A549 (cell line): ENCODE measurements around the gene HCN3. TPM values are rescaled to one million over a fixed set of nuclear protein-coding genes. Genes with fewer than 3 reads are reported as not detected.

Experiments used
- ATAC-seq, 2 experiments: fragments of 200-7000 bp in 1 of 2; fragments of >200 bp in 1 of 2; cut with Nextera tagmentation in 1 of 2; cut with Tn5 transposase in 1 of 2; 3 replicates each; pipeline versions ENCODE4 v1.8.0 to v1.9.1; 2018 to 2020; ENCODE audit warnings: mild to moderate bottlenecking in 1 of 2, moderate library complexity in 1 of 2
- CTCF ChIA-PET: fragments of 300-600 bp; sonication (Branson Sonifier 250); formaldehyde crosslinking; extraction: SDS; loops from one replicate; lab custom pipeline; 2021; ENCODE audit warnings: antibody characterized with exemption, inconsistent platforms; lab: Yijun Ruan, JAX
- POLR2A ChIA-PET: fragments of 350-600 bp; formaldehyde crosslinking; extraction: SDS; loops from one replicate; lab custom pipeline; 2021; ENCODE audit warnings: antibody characterized with exemption, inconsistent platforms; lab: Yijun Ruan, JAX
- DNase-seq, 2 experiments: peaks; one replicate each; pipeline versions ENCODE4 v3.0.0 to v3.0.0-alpha.2; 2011 to 2016; ENCODE audit warnings: low read depth in 1 of 2, low spot score in 1 of 2
- FAIRE-seq: peaks from 2 replicates; lab custom pipeline; 2011; peaks lifted over from hg19 to GRCh38; lab: Jason Lieb, UNC
- H3K27ac ChIP-seq, 2 experiments: fragments of >200 bp; sonication (Bioruptor Twin); formaldehyde crosslinking; 3 replicates each; pipeline ENCODE4 v1.5.1; 2016 to 2017
- H3K4me1 ChIP-seq: fragments of >200 bp; sonication (Bioruptor Twin); formaldehyde crosslinking; 3 replicates; pipeline ENCODE4 v1.6.1; 2016
- H3K4me2 ChIP-seq: fragments of >200 bp; sonication (Bioruptor Twin); formaldehyde crosslinking; 3 replicates; pipeline ENCODE4 v1.6.1; 2016
- H3K4me3 ChIP-seq: fragments of >200 bp; sonication (Bioruptor Twin); formaldehyde crosslinking; 3 replicates; pipeline ENCODE4 v1.5.1; 2016
- H3K9me3 ChIP-seq: fragments of >200 bp; sonication (Bioruptor Twin); formaldehyde crosslinking; 3 replicates; pipeline ENCODE4 v1.6.1; 2016
- ATOH8 ChIP-seq: fragments of 250-450 bp; sonication (Bioruptor Pico); IDR thresholded peaks from 2 replicates; pipeline ENCODE4 v1.5.0; 2020; ENCODE audit warnings: low read depth, mild to moderate bottlenecking, moderate library complexity
- CBX2 ChIP-seq: fragments of 200-600 bp; sonication (generic); IDR thresholded peaks from 2 replicates; pipeline ENCODE4 v1.6.1; 2016; ENCODE audit warnings: low read depth, mild to moderate bottlenecking, borderline replicate concordance
- CEBPB ChIP-seq, 2 experiments: fragments of >200 bp in 1 of 2; sonication (Bioruptor Twin) in 1 of 2; formaldehyde crosslinking in 1 of 2; IDR thresholded peaks; 2 replicates each; pipeline ENCODE4 v1.6.1; 2012 to 2016
- CHD2 ChIP-seq: fragments of 150-350 bp; IDR thresholded peaks from 2 replicates; pipeline ENCODE4 v1.6.1; 2014; ENCODE audit warnings: low read length; ENCODE audit not compliant: partially characterized antibody
- CHD4 ChIP-seq: fragments of 200-600 bp; sonication (generic); IDR thresholded peaks from 2 replicates; pipeline ENCODE4 v1.6.1; 2016; ENCODE audit warnings: antibody characterized with exemption, mild to moderate bottlenecking, borderline replicate concordance
- ESRRA ChIP-seq: fragments of 150-350 bp; IDR thresholded peaks from 2 replicates; pipeline ENCODE4 v1.6.1; 2014; ENCODE audit warnings: mild to moderate bottlenecking, low read length, borderline replicate concordance
- FOSL2 ChIP-seq, 2 experiments: fragments of 450-650 bp in 1 of 2; fragments of >200 bp in 1 of 2; sonication (Bioruptor Twin) in 1 of 2; formaldehyde crosslinking; IDR thresholded peaks; 2 replicates each; pipeline versions ENCODE4 v1.5.0 to v1.6.1; 2016 to 2020; ENCODE audit warnings: mild to moderate bottlenecking in 1 of 2, moderate library complexity in 1 of 2
- HDAC2 ChIP-seq: fragments of 200-600 bp; sonication (generic); IDR thresholded peaks from 2 replicates; pipeline ENCODE4 v1.6.1; 2016
- HES2 ChIP-seq: fragments of >200 bp; sonication (Bioruptor Twin); formaldehyde crosslinking; IDR thresholded peaks from 2 replicates; pipeline ENCODE4 v1.6.1; 2016
- HEYL ChIP-seq: fragments of 250-450 bp; sonication (Bioruptor Pico); IDR thresholded peaks from 2 replicates; pipeline ENCODE4 v1.8.0; 2021; ENCODE audit warnings: mild to moderate bottlenecking, moderate library complexity
- HMGXB4 ChIP-seq: fragments of 250-450 bp; sonication (Bioruptor Pico); IDR thresholded peaks from 2 replicates; pipeline ENCODE4 v1.5.0; 2021; ENCODE audit warnings: mild to moderate bottlenecking, moderate library complexity, borderline replicate concordance
- HOXB13 ChIP-seq: fragments of 250-450 bp; sonication (Bioruptor Pico); IDR thresholded peaks from 2 replicates; pipeline ENCODE4 v1.5.0; 2020; ENCODE audit warnings: low read depth, mild to moderate bottlenecking, moderate library complexity
- KDM5A ChIP-seq: fragments of 200-600 bp; sonication (generic); IDR thresholded peaks from 2 replicates; pipeline ENCODE4 v1.6.1; 2016; ENCODE audit warnings: antibody characterized with exemption, mild to moderate bottlenecking
- MAZ ChIP-seq: fragments of 150-350 bp; IDR thresholded peaks from 2 replicates; pipeline ENCODE4 v1.6.1; 2014; ENCODE audit warnings: antibody characterized with exemption, low read depth, low read length, borderline replicate concordance
- NPAS2 ChIP-seq: fragments of 250-450 bp; sonication (Bioruptor Pico); IDR thresholded peaks from 2 replicates; pipeline ENCODE4 v1.8.0; 2022; ENCODE audit warnings: mild to moderate bottlenecking, moderate library complexity, borderline replicate concordance
- NR3C1 ChIP-seq: fragments of >200 bp; sonication (Bioruptor Twin); formaldehyde crosslinking; IDR thresholded peaks from 3 replicates; pipeline ENCODE4 v1.6.1; 2017
- PHF8 ChIP-seq: fragments of 200-600 bp; sonication (generic); IDR thresholded peaks from 2 replicates; pipeline ENCODE4 v1.6.1; 2016; ENCODE audit warnings: low read depth, mild to moderate bottlenecking, antibody characterized with exemption, moderate library complexity, borderline replicate concordance
- POLR2A ChIP-seq: IDR thresholded peaks from 2 replicates; pipeline ENCODE4 v1.6.1; 2012; ENCODE audit warnings: mild to moderate bottlenecking, low read length
- RCOR1 ChIP-seq: fragments of 150-350 bp; IDR thresholded peaks from 2 replicates; pipeline ENCODE4 v1.6.1; 2014; ENCODE audit warnings: antibody characterized with exemption, low read length, low read depth
- SMC3 ChIP-seq: fragments of >200 bp; sonication (Bioruptor Twin); formaldehyde crosslinking; IDR thresholded peaks from 3 replicates; pipeline ENCODE4 v1.6.1; 2018; ENCODE audit warnings: inconsistent platforms
- TP53 ChIP-seq: fragments of 250-450 bp; sonication (Bioruptor Pico); IDR thresholded peaks from 2 replicates; pipeline ENCODE4 v1.5.0; 2021; ENCODE audit warnings: mild to moderate bottlenecking, moderate library complexity
- USF2 ChIP-seq: fragments of 450-650 bp; IDR thresholded peaks from 2 replicates; pipeline ENCODE4 v1.6.1; 2014; ENCODE audit warnings: antibody characterized with exemption
- ZNF302 ChIP-seq: fragments of 250-450 bp; sonication (Bioruptor Pico); IDR thresholded peaks from 2 replicates; pipeline ENCODE4 v1.9.0; 2021; ENCODE audit warnings: inconsistent platforms, mild to moderate bottlenecking, moderate library complexity
- WGBS: methylation state at CpG from one replicate; pipeline ENCODE4 v1.1.6; 2017; ENCODE audit errors: missing lambda C conversion rate; 5-methylcytosine and 5-hydroxymethylcytosine counted together
- polyA plus RNA-seq, 4 experiments: library from polyadenylated mRNA; depleted of rRNA in 3 of 4; stranded (reverse); fragments of >200 nt; fragmentation: RNase III in 1 of 4; extraction: RNeasy Plus Mini Kit Qiagen cat#74134 plus additional on column Dnase treatment in 1 of 4; gene quantifications; 2 replicates in 3 of 4; 3 replicates in 1 of 4; pipeline ENCODE4 v1.2.3, GENCODE V29; 2011 to 2017
- TF ChIP-seq, protein P1 (sequence below): fragments of 150-350 bp; IDR thresholded peaks from 2 replicates; pipeline ENCODE4 v1.6.1; 2014; ENCODE audit warnings: low read depth, mild to moderate bottlenecking, low read length
- TF ChIP-seq, protein P2 (sequence below): fragments of 200-600 bp; sonication (generic); IDR thresholded peaks from 2 replicates; pipeline ENCODE4 v1.6.1; 2016; ENCODE audit warnings: antibody characterized with exemption, mild to moderate bottlenecking, moderate library complexity

HCN3 gene
- polyA plus RNA-seq, 2 of the 4 experiments (the other 2 are of a cell fraction) = 4.1 to 8.1 TPM

GRCh38 chr1:155266553-155266952, 10.7 kb upstream of the HCN3 start:
- ATAC-seq = no peak
- no peak for DNase-seq
- POLR2A ChIA-PET = no interaction called here
- Histone ChIP-seq H3K9me3 (no peaks in the 10 kb centered on the region), H3K4me3 (no peak overlapping the region), H3K4me1 (peaks cover 5% of the 10 kb centered on the region), H3K4me2 (no peak overlapping the region), H3K27ac (no peak overlapping the region)
- no peak for FAIRE-seq
- CTCF ChIA-PET = interaction anchor here (0.9 to 16.5 kb wide), 6 partner anchors 10 to 382 kb away, joined by 3 to 326 read pairs (median 11); no protein-coding TSS in a partner anchor
- WGBS = 89% methylated on average over 6 of the region's 6 CpGs
- TF ChIP-seq ZNF302 (CRISPR knock-in tag) (no peak), KDM5A (no peak), PHF8 (no peak), FOSL2 (IDR thresholded peaks at IDR 0.05) (no peak), FOSL2 (CRISPR knock-in tag; IDR thresholded peaks at IDR 0.05) (no peak), HOXB13 (CRISPR knock-in tag) (no peak), CEBPB (IDR thresholded peaks at IDR 0.05) (no peak), TP53 (CRISPR knock-in tag) (no peak), MAZ (no peak), NR3C1 (no peak), CHD4 (no peak), ATOH8 (CRISPR knock-in tag) (no peak), RCOR1 (no peak)
- TF ChIP-seq, protein P1, sequence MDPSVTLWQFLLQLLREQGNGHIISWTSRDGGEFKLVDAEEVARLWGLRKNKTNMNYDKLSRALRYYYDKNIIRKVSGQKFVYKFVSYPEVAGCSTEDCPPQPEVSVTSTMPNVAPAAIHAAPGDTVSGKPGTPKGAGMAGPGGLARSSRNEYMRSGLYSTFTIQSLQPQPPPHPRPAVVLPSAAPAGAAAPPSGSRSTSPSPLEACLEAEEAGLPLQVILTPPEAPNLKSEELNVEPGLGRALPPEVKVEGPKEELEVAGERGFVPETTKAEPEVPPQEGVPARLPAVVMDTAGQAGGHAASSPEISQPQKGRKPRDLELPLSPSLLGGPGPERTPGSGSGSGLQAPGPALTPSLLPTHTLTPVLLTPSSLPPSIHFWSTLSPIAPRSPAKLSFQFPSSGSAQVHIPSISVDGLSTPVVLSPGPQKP = no peak
- TF ChIP-seq, protein P2, sequence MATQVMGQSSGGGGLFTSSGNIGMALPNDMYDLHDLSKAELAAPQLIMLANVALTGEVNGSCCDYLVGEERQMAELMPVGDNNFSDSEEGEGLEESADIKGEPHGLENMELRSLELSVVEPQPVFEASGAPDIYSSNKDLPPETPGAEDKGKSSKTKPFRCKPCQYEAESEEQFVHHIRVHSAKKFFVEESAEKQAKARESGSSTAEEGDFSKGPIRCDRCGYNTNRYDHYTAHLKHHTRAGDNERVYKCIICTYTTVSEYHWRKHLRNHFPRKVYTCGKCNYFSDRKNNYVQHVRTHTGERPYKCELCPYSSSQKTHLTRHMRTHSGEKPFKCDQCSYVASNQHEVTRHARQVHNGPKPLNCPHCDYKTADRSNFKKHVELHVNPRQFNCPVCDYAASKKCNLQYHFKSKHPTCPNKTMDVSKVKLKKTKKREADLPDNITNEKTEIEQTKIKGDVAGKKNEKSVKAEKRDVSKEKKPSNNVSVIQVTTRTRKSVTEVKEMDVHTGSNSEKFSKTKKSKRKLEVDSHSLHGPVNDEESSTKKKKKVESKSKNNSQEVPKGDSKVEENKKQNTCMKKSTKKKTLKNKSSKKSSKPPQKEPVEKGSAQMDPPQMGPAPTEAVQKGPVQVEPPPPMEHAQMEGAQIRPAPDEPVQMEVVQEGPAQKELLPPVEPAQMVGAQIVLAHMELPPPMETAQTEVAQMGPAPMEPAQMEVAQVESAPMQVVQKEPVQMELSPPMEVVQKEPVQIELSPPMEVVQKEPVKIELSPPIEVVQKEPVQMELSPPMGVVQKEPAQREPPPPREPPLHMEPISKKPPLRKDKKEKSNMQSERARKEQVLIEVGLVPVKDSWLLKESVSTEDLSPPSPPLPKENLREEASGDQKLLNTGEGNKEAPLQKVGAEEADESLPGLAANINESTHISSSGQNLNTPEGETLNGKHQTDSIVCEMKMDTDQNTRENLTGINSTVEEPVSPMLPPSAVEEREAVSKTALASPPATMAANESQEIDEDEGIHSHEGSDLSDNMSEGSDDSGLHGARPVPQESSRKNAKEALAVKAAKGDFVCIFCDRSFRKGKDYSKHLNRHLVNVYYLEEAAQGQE = no peak

DNA sequence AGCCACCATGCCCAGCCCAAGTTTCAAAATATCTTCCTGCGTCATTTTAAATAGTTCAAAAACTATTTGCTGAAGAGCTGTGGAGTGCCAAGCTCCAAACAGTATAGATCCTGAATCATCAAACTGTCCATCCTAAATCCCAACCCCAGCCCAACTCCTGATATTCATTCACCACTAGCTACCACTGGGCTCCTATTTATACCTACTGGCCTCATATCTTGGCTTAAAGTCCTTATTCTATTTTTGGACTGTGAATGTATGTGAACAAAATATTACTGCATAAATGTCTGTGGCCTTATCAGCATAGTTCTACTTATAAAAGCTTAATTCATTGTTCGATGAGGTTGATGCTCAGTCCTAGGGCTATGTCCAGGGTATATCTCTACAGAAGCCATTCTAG, 9.9 kb upstream of the HCN3 start:
- Histone ChIP-seq H3K27ac (no peak overlapping the region), H3K9me3 (no peaks in the 10 kb centered on the region), H3K4me1 (peaks cover 13% of the 10 kb centered on the region), H3K4me3 (no peak overlapping the region), H3K4me2 (no peak overlapping the region)
- no peak for DNase-seq
- FAIRE-seq = no peak
- ATAC-seq = no peak
- CTCF ChIA-PET = interaction anchor here (0.9 to 16.5 kb wide), 5 partner anchors 9 to 381 kb away, joined by 4 to 326 read pairs (median 6); partner anchors contain the start of gene HCN3
- POLR2A ChIA-PET = no interaction called here
- WGBS = 96% methylated on average over 2 of the region's 2 CpGs
- no peak for TF ChIP-seq ESRRA
- TF ChIP-seq HES2 = no peak

DNA sequence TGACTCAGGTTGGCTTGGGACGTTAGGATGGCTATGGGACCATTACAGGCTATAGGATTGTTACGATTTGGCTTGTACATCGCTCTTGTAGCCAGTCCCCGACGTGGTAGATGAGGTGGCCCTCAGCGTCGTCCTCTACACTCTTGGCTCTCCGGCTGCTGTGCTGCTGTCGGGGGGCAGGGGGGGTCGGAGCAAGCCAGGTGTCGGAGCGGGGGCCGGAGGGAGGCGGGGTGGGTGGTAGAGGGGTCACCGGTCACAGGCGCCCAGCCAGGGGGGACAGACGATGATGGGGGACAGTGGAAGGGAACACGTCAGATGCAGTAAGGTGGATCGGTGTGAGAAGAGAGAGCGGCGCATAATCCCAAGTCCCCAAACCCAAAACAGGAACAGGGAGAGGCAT, 8.6 kb upstream of the HCN3 start:
- H3K9me3 ChIP-seq = no peaks in the 10 kb centered on the region
- no peak for DNase-seq
- TF ChIP-seq MAZ = no peak
- TF ChIP-seq CBX2 = no peak
- no peak for TF ChIP-seq TP53 (CRISPR knock-in tag)
- TF ChIP-seq CHD2 = no peak
- TF ChIP-seq NPAS2 (CRISPR knock-in tag) = no peak
- TF ChIP-seq HEYL = no peak
- TF ChIP-seq KDM5A = no peak
- TF ChIP-seq HDAC2 = no peak
- no peak for TF ChIP-seq USF2
- no peak for TF ChIP-seq SMC3
- no peak for TF ChIP-seq POLR2A
- no peak for TF ChIP-seq HMGXB4
- TF ChIP-seq ESRRA = no peak
- 98% methylated on average over 14 of the region's 21 CpGs for WGBS
- H3K27ac ChIP-seq = no peak overlapping the region
- H3K4me2 ChIP-seq = no peak overlapping the region
- H3K4me3 ChIP-seq = no peak overlapping the region
- CTCF ChIA-PET = interaction anchor here (4.3 to 16.5 kb wide), 2 partner anchors 19 to 55 kb away, joined by 26 to 326 read pairs; no protein-coding TSS in a partner anchor
- H3K4me1 ChIP-seq = peaks cover 9% of the 10 kb centered on the region; the same call in 2 of the 3 replicates
- POLR2A ChIA-PET = no interaction called here
- ATAC-seq = no peak
- no peak for FAIRE-seq
